Activated T-cell treated with anti-CD3 and anti-CD28 coated beads for 1 hour (primary cell): ENCODE data around the gene CFAP298.

ENCODE experiments used
- DNase-seq: peaks from one replicate; pipeline ENCODE4 v3.0.0-alpha.2; 2020; ENCODE audit warnings: low read depth

Gene CFAP298

GRCh38 chr21:32599091-32599490, 13.1 kb downstream of the CFAP298 start:
- DNase-seq = no peak

- DNase-seq = no peak
These were observed 15.0 kb downstream of the CFAP298 start for GRCh38 chr21:32597205-32597604.

- no peak for DNase-seq
These were observed 16.7 kb downstream of the CFAP298 start for GRCh38 chr21:32595431-32595830.

DNA sequence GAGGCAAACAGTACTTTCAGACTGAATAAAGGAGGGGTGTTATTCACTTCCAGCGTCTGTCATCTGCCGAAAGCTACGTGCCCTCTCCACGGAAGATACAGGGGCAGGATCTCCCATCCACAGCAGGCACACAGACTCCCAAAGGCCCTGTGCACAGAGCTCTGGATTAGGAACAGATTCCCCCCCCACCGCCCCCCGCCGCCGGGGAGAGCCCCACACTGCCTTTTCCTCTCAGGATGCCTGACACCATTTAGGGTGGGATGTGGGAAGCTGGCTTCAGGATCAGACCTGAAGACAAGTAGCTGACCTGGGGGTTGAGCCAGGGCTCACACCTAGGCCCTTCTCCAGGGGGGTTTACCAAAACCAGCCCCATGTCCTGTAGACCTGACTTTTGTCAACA, 18.5 kb downstream of the CFAP298 start:
- DNase-seq = no peak

GRCh38 chr21:32592929-32593502, 19.2 kb downstream of the CFAP298 start:
- no peak for DNase-seq

- DNase-seq = no peak
These were observed 22.0 kb downstream of the CFAP298 start for GRCh38 chr21:32590130-32590529.

DNA sequence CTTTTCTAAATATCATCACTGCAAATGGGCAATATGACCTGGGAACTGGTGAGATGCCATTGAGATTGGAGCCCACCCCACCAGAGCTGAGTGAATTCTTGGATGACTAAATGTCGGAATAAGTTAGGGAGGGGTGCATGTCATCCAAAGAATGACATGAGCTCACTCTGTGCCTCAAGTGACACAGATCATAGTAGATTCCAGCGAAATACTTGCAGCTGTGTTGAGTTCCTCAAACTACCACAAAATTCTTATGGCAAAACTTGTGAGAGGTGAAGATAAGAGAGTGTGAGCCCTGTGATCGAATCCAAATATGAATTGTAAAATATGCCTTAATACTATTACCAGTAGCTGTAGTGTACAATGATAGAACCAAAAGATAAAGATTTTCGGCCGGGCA, 24.5 kb downstream of the CFAP298 start:
- no peak for DNase-seq

DNA sequence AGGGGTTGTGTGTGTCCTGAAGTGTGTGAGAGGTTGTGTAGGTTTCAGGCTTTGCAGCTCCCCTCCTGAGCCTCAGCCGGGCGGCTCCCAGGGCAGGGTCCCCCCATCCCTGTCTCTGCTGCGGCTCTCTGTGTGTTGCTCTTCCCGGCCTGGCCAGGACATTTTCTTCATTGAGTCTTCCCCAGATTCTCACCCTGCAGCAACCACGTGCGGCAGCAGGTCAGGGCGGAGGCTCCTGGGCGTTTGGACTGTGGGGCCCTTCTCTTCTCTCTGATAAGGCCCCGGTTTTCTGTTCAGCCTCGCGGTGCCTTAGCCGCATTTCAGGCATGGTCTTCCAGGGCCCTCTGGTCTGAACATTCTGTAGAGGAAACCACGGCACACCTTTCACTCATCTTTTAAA, 25.1 kb downstream of the CFAP298 start:
- no peak for DNase-seq

DNA sequence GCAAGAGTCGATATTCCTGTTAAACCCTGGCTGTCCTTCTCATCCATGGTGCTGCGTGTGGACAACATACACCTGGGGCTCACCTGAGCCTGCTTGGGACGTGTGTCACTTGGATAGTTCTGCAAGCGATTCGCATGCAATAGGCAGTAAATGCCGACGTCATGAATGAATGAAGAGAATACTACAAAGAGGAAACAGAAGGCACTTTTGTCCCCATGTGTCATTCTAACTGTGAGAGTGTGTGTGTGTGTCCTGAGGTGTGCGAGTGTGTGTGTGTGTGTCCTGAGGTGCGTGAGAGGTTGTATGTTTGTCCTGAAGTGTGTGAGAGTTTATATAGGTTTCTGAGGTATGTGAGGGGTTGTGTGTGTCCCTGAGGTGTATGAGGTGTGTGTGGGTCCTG, 26.2 kb downstream of the CFAP298 start:
- no peak for DNase-seq

- DNase-seq = no peak
These were observed 27.0 kb downstream of the CFAP298 start, which contains the start of gene TCP10L for GRCh38 chr21:32585042-32585710. TCP10L (minus strand) TSS chr21:32585523; CDS start chr21:32584304, 1,219 bp downstream.

- no peak for DNase-seq
These were observed 27.7 kb downstream of the CFAP298 start for GRCh38 chr21:32584472-32584871.

- DNase-seq = no peak
These were observed 30.4 kb downstream of the CFAP298 start for GRCh38 chr21:32581732-32582131.

- no peak for DNase-seq
These were observed 31.2 kb downstream of the CFAP298 start for GRCh38 chr21:32580949-32581348.

DNA sequence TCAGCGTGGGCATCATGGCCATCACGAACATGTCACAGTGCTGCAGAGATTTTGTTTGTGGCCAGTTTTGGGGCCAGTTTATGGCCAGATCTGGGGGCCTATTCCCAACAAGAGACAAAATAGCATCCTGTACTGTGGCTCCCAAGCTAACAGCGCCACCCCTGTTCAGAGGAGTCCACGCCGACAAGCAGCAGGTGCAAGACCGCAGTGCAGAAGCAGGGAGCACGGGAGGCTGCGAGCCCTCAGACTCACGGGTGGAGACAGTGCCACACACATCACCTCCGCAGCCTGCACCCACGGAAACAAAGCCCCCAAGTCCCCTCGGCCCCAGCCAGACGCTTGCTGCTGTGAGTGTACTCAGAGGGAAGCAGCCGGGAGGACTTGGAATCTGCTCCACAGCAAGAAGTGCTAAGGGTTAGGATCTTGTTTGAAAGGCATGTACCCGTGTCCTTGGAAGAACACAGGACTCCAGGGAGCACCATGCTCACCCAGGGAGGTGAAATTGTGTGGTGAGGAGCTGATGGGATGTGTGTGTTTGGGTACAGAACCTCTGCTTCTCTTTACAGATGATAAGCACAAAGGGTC, 34.0 kb downstream of the CFAP298 start:
- no peak for DNase-seq

DNA sequence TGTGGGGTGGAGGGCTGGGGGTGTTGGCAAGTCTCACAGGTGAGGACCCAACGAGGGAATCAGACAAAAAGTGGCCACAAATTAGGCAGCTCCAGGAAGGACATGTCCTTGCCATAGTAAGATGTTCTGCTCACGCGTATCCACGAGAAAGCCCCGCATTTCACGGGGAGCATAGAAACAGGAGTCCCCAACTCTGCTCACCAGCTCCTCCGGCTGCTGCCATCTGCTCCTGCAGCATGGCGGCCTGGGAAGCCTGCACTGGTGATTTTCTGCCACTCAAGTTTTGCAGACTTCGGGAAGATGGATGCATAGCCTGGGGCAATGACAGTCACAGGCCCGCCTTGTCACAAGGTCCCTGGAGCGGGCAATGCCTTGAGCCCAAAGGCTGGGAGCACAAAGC, 36.2 kb downstream of the CFAP298 start:
- no peak for DNase-seq

- DNase-seq = no peak
These were observed 36.9 kb downstream of the CFAP298 start for GRCh38 chr21:32574946-32575925.

DNA sequence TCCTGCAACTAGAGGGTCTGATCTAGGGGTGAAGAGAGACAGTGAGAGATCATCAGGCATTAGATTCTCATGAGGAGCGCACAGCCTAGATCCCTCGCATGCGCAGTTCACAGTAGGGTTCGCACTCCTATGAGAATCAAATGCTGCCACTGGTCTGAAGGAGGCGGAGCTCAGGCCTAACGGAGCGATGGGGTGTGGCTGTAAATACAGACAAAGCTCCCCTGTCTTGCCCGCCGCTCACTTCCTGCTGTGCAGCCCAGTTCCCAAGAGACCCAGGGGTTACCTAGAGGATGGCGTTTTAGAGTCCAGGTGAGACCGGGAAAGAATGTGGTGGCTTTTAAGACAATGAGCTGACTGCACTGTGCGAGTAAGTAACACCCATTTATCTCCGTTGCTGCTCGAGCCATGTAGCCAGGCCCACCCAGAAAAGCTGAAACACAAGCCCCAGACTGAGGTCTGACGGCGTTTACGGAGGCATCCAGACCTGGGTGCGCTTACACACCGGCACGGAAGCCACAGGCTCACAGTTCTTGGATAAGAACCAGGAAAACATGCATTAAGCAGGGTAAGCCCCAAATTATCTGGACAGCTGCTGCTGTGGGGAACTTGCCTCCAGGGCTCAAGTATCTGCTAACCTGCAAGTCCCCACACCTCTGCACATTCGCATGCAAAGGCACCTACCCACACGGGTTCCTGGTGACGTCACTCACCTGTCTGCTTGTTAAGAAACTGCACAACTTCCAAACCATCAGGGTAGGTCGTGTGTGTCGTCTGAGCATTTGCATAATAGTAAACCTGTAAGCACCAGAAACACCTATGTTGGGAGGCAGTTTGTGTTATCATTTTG, 39.4 kb downstream of the CFAP298 start:
- DNase-seq = no peak

GRCh38 chr21:32570456-32570855, 41.7 kb downstream of the CFAP298 start:
- DNase-seq = no peak

DNA sequence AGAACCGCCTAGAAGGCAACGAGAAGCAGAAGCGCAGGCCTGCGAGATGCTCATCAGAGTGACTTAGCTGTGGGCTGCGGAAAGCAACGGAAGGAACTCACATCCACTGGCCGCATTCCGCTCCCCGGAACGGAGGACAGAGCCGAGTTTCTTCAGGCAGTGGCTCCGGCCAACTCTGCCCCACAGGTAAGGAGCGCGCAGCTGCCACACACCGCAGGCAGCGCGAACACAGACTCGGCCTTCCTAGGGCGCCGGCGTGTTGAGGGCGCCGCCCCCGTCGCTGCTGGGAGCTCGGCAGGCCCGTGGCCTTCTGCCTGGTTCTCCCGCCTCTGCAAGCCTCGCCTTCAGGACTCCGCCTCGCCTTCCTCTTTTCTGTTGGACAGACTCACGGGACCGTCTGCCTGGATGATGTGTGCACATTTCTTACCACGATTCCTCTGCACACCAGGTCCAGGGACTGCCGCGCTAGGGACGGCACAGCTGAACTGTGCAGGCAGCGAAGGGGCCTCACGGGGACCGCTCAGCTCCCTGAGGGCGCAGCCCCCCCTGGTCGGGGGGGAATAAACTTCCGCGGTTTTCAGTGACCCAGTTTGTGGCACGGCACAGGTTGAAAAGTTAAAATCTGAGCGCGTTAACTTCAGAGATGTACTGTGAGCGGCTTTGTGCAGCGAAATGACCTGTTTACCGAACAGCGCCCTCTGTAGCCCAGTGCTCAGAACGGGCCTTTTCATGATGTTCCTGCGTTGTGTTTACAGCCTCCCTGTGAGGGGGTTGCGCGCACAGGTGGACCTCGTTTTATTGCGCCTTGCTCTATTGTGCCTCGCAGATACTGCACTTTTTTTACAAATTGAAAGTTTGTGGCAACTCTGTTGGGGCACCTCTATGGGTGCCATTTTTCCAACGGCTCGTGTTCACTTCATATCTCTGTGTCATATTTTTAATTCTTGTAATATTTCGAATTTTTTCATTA, 42.6 kb downstream of the CFAP298 start:
- peak; percentile 80 for DNase-seq

GRCh38 chr21:32567626-32568025, 44.6 kb downstream of the CFAP298 start:
- no peak for DNase-seq
